Small intestine (tissue), 7 donors: ENCODE measurements around the gene SHC1. TPM values are rescaled to one million over a fixed set of nuclear protein-coding genes. Genes with fewer than 3 reads are reported as not detected.
A peak's percentile ranks its signal among the peaks of the same experiment; 100 is the strongest.

Source experiments
- DNase-seq, 2 donors: peaks; one replicate each; pipeline versions ENCODE4 v3.0.0 to v3.0.0-alpha.2; 2013
- FAIRE-seq: peaks from 2 replicates; lab custom pipeline; 2012; peaks lifted over from hg19 to GRCh38; lab: Jason Lieb, UNC
- H3K27ac ChIP-seq, 3 donors: one replicate each; pipeline ENCODE4 v1.5.1; 2013; ENCODE audit warnings: low read length in 2 of 3, mild to moderate bottlenecking in 2 of 3, control low read depth in 1 of 3, inconsistent platforms in 1 of 3, low read depth in 1 of 3, moderate library complexity in 1 of 3
- H3K27me3 ChIP-seq, 3 donors: one replicate each; pipeline ENCODE4 v1.6.1; 2013; ENCODE audit warnings: low read length in 3 of 3, inconsistent platforms in 1 of 3; ENCODE audit not compliant: control insufficient read depth in 3 of 3, insufficient read depth in 3 of 3
- H3K36me3 ChIP-seq, 3 donors: one replicate each; pipeline ENCODE4 v1.6.1; 2013; ENCODE audit warnings: low read length in 3 of 3, inconsistent platforms in 1 of 3, low read depth in 1 of 3, mild to moderate bottlenecking in 1 of 3, moderate library complexity in 1 of 3; ENCODE audit not compliant: control insufficient read depth in 3 of 3, insufficient read depth in 2 of 3
- H3K4me1 ChIP-seq, 3 donors: one replicate each; pipeline ENCODE4 v1.6.1; 2013; ENCODE audit warnings: low read length in 2 of 3, inconsistent platforms in 1 of 3, low read depth in 1 of 3, mild to moderate bottlenecking in 1 of 3, moderate library complexity in 1 of 3; ENCODE audit not compliant: control insufficient read depth in 3 of 3, insufficient read depth in 2 of 3
- H3K4me3 ChIP-seq, 3 donors: one replicate each; pipeline ENCODE4 v1.5.1; 2013; ENCODE audit warnings: low read length in 3 of 3, control low read depth in 1 of 3, inconsistent platforms in 1 of 3, low read depth in 1 of 3, mild to moderate bottlenecking in 1 of 3, moderate library complexity in 1 of 3
- H3K9me3 ChIP-seq, 2 donors: one replicate each; pipeline ENCODE4 v1.6.1; 2013; ENCODE audit warnings: low read depth in 1 of 2, low read length in 1 of 2; ENCODE audit not compliant: control insufficient read depth in 2 of 2, insufficient read depth in 1 of 2
- WGBS, 3 donors: extraction: QIAGEN DNeasy Blood & Tissue Kit; methylation state at CpG; one replicate each; pipeline ENCODE4 v1.1.7; 2013; 5-methylcytosine and 5-hydroxymethylcytosine counted together
- polyA plus RNA-seq, 4 donors: library from polyadenylated mRNA; stranded (reverse) in 3 of 4; unstranded in 1 of 4; fragments of 200-250 nt in 3 of 4; fragments of 120-200 nt in 1 of 4; gene quantifications; one replicate each; pipeline versions ENCODE4 v1.2.1 to v1.2.3, GENCODE V29; 2013
- donor health status: healthy with polysubstance abuse.
- donor health status: control.
- donor health status: control.
- donor health status: Bipolar disorder and iron deficiency.
- donor health status: healthy.

Gene SHC1
- polyA plus RNA-seq, 4 donors = 59.7 to 84.8 (median 66.7) TPM

DNA sequence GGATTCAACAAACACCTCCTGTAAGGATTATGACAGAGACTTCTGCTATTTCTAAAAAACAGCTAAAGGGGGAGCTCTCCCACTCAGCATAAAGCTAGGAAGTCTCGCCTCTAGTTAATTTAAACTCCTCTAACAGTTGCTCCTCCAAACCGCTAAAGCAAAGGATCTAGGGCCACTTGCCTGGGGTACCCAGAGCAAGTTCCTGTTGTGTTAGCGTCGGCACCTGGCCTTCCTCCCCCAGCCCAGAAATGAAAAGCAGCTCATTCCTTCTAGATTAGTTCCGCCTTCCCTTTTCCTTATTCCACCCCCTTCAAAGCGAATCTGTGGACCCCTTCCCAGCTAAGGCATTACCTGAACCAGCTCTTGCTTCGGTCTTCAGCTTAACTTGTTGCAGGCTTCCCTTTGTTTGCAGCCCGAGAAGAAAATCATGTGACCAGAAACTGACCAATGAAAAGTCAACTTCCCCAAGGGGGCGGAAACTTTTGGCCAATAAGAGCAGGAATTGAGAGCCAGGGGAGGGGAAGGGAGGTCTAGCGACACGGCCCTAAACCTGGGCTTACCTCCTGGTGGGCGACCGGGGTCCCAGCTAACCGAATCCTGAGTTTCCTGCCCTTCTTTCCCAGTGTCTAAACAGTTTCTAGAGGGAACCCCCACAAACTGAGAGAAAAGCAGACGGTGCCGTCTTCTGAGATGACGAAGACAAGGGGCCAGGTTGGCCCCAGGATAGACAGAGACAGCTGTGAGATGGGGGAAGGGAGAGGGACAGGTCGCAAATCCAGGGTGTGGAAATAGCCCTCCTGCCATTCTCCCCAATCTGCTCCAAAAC, 14.6 kb downstream of the SHC1 start, which contains the start of gene PBXIP1:
PBXIP1 (minus strand) TSS at position 382 of the 826 bp plus-strand sequence. CDS start 2,378 bp downstream, outside the sequence.
- Histone ChIP-seq H3K27ac (peak within 1 kb of the TSS; percentile 49 to 83 (median 66)), H3K36me3 (peaks cover 3 to 42% (median 10%) of the 10 kb centered on the region in 3 donors), H3K9me3 (no peaks in the 10 kb centered on the region), H3K4me1 (peaks cover 4 to 39% (median 14%) of the 10 kb centered on the region in 3 donors), H3K27me3 (no peaks in the 10 kb centered on the region), H3K4me3 (peak within 1 kb of the TSS; percentile 40 to 66 (median 43))
- FAIRE-seq (no peak), DNase-seq (peak; percentile 96 to 97)
- 0% methylated on average over 18 of the region's 18 CpGs for WGBS, 3 donors

DNA sequence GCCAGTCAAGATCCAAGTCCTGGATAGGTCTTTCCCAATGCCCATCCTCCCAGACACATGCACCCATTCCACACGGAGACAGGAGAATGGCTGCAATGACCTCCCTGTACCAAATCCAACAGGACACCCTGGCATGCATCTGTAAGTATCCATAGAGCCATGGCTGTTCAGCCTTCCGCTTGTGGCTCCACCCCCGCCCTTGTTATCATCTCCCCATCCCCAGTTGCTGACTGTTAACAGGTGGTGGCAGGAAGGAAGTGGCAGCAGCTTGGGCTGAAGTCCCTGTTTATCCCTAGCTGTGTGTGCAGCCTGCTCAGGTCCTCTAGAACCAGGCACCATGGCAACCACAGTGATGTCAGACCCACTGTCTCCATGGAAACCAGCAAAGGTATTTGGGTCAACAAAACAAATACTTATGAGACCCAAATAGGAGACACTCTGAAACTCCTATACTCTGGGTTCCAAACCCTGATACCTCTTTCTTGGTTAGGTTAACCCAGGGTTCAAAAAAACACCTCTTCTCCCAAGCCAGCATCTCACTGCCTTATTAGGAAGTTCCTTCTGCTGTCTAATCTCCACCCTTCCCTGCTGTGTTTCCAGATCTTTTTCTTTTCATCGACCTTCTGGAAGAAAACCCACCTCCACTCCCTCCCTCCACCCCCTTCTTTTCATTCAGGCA, 15.4 kb downstream of the SHC1 start:
- no peak for FAIRE-seq

DNA sequence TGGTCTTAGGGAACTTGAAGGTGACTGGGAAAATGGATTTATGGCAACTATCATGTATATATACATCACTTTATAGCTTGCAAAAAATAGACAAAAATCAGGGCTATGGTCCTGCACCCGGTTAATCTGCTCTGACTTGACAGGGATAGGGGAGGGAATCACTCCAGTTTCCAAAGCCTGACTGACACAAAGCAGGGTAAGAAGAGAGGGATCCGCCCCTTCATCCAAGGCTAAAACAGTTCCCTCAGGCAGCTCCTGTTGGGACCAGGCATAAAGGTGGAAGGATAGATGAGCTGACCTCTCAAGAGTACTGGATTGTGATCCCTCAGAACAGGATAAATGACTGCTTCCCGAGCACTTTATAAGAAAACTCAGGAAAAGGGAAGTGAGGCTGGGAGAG, 16.0 kb downstream of the SHC1 start:
- peak overlapping the region in 2 of 3 donors; percentile 5 to 32 for H3K4me3 ChIP-seq

More for the DNA sequence above, 15.4 kb downstream of the SHC1 start:
- Histone ChIP-seq H3K27ac (peak overlapping the region; percentile 49 to 83 (median 66)), H3K4me3 (peak overlapping the region; percentile 40 to 66 (median 43)), H3K9me3 (no peaks in the 10 kb centered on the region), H3K27me3 (no peaks in the 10 kb centered on the region), H3K36me3 (peaks cover 3 to 49% (median 13%) of the 10 kb centered on the region in 3 donors), H3K4me1 (peaks cover 4 to 31% (median 10%) of the 10 kb centered on the region in 3 donors)
- WGBS, 3 donors = 1 to 11% (median 6%) methylated on average over 4 of the region's 4 CpGs
- peak; percentile 82 to 88 for DNase-seq

DNA sequence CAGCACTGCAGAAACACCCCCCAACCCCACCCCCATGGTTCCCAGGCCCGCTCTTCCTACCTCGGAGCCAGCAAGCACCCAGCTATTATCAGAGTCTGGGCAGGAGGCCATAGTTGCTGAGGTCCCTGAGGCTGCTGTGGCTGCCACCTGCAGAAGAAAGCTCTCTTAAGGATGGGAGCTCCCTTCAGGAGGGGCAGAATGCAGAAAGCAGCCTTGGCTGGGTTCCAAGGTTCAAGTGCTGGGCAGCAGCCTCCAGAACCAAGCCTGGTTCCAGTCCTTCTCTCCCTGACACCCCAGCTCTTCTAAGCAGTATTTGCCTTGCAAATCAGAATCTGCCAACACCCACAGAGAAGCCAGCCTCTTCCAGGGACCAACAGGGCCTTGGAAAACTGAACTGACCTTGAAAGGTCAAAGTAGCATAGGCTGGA, 16.9 kb downstream of the SHC1 start:
- Histone ChIP-seq H3K4me1 (peaks cover 4 to 30% (median 10%) of the 10 kb centered on the region in 3 donors), H3K27ac (no peak overlapping the region), H3K36me3 (peaks cover 0 to 42% (median 5%) of the 10 kb centered on the region in 3 donors), H3K4me3 (no peak overlapping the region), H3K27me3 (no peaks in the 10 kb centered on the region), H3K9me3 (no peaks in the 10 kb centered on the region)
- FAIRE-seq = no peak
- no peak for DNase-seq
- 67 to 75% (median 68%) methylated on average over 2 of the region's 2 CpGs for WGBS, 3 donors

More for the DNA sequence above, 16.0 kb downstream of the SHC1 start:
- Histone ChIP-seq H3K4me1 (peaks cover 4 to 30% (median 10%) of the 10 kb centered on the region in 3 donors), H3K27ac (peak overlapping the region in 2 of 3 donors; percentile 39 to 49), H3K36me3 (peaks cover 3 to 49% (median 12%) of the 10 kb centered on the region in 3 donors), H3K27me3 (no peaks in the 10 kb centered on the region), H3K9me3 (no peaks in the 10 kb centered on the region)
- DNase-seq (no peak), FAIRE-seq (no peak)
- WGBS, 3 donors = 75 to 84% (median 82%) methylated on average over 3 of the region's 3 CpGs

DNA sequence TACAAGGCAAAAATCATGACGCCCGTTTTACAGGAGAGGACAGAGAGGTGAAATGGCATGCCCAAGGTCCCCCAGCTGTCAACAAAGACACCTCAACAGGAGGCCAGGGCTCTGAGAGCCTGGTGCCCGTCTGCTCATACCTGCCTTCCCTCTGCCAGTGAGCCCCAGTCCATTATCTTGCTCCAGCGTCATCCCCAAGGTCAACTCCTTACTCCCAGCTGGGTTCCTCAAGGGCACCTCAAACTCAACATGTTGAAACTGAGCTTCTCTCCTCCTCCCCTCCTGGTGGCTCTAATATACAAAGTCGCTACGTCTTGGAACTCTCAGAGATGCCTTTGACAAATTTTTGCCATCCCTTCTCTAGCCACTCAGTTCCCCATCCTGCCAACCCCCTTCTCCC, 17.9 kb downstream of the SHC1 start:
- H3K4me1 ChIP-seq = peaks cover 4 to 30% (median 10%) of the 10 kb centered on the region in 3 donors
- FAIRE-seq = no peak

DNA sequence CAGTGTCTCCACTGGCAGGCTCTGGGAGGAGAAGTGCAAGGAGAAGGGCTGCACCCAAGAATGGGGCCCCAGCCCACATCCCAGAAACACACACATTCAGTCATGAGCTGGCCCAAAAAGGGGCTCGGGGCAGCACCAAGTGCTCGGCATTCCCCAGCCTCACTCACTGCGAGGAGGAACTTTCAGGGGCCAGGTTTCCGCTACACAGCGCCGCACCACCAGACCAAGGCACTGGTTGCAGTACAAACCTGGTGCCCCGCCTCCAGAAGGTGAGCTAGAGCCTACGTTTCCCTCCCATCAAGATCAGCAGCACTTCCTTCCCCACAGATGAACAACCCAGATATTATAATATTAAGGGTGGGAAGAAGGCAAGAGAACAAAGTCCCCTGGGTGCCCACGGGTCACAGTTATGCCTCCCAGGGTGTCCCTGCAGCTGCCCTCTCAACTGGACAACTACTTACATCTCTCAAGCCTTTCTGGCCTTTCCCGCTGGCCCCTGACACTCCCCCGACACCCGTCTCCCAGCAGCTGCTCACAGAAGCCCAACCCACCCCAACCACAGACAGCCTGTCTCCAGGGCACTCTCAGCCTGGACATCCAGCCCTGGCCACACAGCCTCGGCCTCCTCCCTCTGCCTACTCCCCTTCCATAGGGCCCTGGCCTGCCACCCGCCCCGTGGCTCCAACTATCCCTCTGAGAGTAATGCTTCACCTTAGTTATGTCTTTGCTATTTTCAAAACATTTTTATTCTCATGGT, 18.5 kb downstream of the SHC1 start:
- peak in 1 of 2 donors; percentile 40 for DNase-seq
- H3K4me3 ChIP-seq = no peak overlapping the region
- no peaks in the 10 kb centered on the region for H3K9me3 ChIP-seq
- FAIRE-seq = no peak
- H3K4me1 ChIP-seq = peaks cover 4 to 26% (median 10%) of the 10 kb centered on the region in 3 donors
- peak overlapping the region in 1 of 3 donors; percentile 59 for H3K27ac ChIP-seq
- H3K36me3 ChIP-seq = peaks cover 0 to 51% (median 8%) of the 10 kb centered on the region in 3 donors
- no peaks in the 10 kb centered on the region for H3K27me3 ChIP-seq
- WGBS, 3 donors = 64 to 66% (median 64%) methylated on average over 15 of the region's 15 CpGs

More for the DNA sequence above, 17.9 kb downstream of the SHC1 start:
- H3K4me3 ChIP-seq = no peak overlapping the region
- H3K27ac ChIP-seq = peak overlapping the region in 1 of 3 donors; percentile 59
- H3K36me3 ChIP-seq = peaks cover 0 to 45% (median 8%) of the 10 kb centered on the region in 3 donors
- no peak for DNase-seq
- no peaks in the 10 kb centered on the region for H3K9me3 ChIP-seq
- no peaks in the 10 kb centered on the region for H3K27me3 ChIP-seq
- 72 to 77% (median 75%) methylated on average over 6 of the region's 6 CpGs for WGBS, 3 donors

DNA sequence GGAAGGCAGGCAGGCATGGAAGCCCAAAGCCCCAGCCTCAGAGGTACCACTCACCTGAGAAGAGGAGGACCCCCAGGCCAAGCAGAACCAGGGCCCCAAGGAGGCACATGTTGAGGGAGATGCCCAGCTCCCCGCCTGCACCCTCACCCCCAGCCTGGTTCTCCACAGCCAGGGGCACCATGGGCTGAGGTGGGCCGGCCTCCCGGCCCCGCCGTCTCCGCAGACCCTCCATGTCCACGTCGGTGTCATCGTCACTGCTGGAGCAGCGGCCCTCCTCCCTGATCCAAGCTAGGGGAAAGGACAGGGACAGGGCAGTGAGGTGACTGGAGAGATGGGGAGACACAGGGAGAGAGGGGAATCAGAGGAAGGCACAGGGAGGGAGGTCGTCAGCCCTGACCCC, 22.5 kb downstream of the SHC1 start:
- no peak overlapping the region for H3K27ac ChIP-seq
- no peaks in the 10 kb centered on the region for H3K27me3 ChIP-seq
- 94 to 98% (median 95%) methylated on average over 11 of the region's 11 CpGs for WGBS, 3 donors
- peaks cover 5 to 31% (median 6%) of the 10 kb centered on the region in 3 donors for H3K4me1 ChIP-seq
- H3K9me3 ChIP-seq = no peaks in the 10 kb centered on the region
- peaks cover 7 to 64% (median 8%) of the 10 kb centered on the region in 3 donors for H3K36me3 ChIP-seq
- H3K4me3 ChIP-seq = no peak overlapping the region
- DNase-seq = no peak
- FAIRE-seq = no peak
